Subcutaneous adipose tissue (tissue), 4 donors: ENCODE data around the gene WDR93. TPM values are rescaled to one million over a fixed set of nuclear protein-coding genes. Genes with fewer than 3 reads are reported as not detected.

Experiments used
- CTCF ChIP-seq: fragments of 450-650 bp; IDR thresholded peaks from one replicate; pipeline ENCODE4 v1.5.1; 2016; ENCODE audit warnings: low read depth, mild to moderate bottlenecking, control low read depth, antibody characterized with exemption, moderate library complexity
- total RNA-seq, 4 donors: library from RNA; depleted of rRNA; stranded (reverse); fragments of >200 nt; gene quantifications; one replicate each; pipeline ENCODE4 v1.1.0, GENCODE V29; 2016

Gene WDR93
- total RNA-seq, 4 donors from 2014 or later: 0.57 to 1.8 (median 0.85) TPM; not detected in 1

GRCh38 chr15:89693091-89693490 lies 2.5 kb downstream of the WDR93 start:
- TF ChIP-seq CTCF: no peak

GRCh38 chr15:89693696-89694095 lies 3.1 kb downstream of the WDR93 start:
- no peak for TF ChIP-seq CTCF

GRCh38 chr15:89695198-89695597 lies 4.6 kb downstream of the WDR93 start:
- TF ChIP-seq CTCF: no peak

- TF ChIP-seq CTCF: no peak
Observed at GRCh38 chr15:89704411-89704810, 13.8 kb downstream of the WDR93 start.

- TF ChIP-seq CTCF: no peak
Observed at GRCh38 chr15:89707577-89707976, 17.0 kb downstream of the WDR93 start.

GRCh38 chr15:89714775-89715174 lies 24.2 kb downstream of the WDR93 start:
- TF ChIP-seq CTCF: no peak

GRCh38 chr15:89723031-89723430 lies 32.4 kb downstream of the WDR93 start:
- no peak for TF ChIP-seq CTCF
